Heart right ventricle (tissue), 16 donors: Measurements from ENCODE around the gene TFAM. TPM values are rescaled to one million over a fixed set of nuclear protein-coding genes. Genes with fewer than 3 reads are reported as not detected.

Experiments used
- ATAC-seq, 8 donors: fragments of 200-7000 bp; cut with Tn5 transposase; one replicate each; pipeline ENCODE4 v1.9.1; 2020; ENCODE audit warnings: mild to moderate bottlenecking in 8 of 8, moderate library complexity in 8 of 8, moderate number of reproducible peaks in 1 of 8
- DNase-seq, 2 donors: peaks; one replicate each; pipeline ENCODE4 v3.0.0-alpha.2; 2020
- H3K27ac ChIP-seq, 10 donors: fragments of 200-600 bp; sonication (generic) in 2 of 10; one replicate each; pipeline versions ENCODE4 v1.5.0 to v1.8.0; 2020 to 2022; ENCODE audit warnings: mild to moderate bottlenecking in 3 of 10
- H3K27me3 ChIP-seq, 7 donors: fragments of 200-600 bp; one replicate each; pipeline ENCODE4 v1.8.0; 2021 to 2022; ENCODE audit warnings: mild to moderate bottlenecking in 2 of 7
- H3K36me3 ChIP-seq, 9 donors: fragments of 200-600 bp; sonication (generic) in 1 of 9; one replicate each; pipeline versions ENCODE4 v1.5.0 to v1.8.0; 2020 to 2022; ENCODE audit warnings: mild to moderate bottlenecking in 2 of 9
- H3K4me1 ChIP-seq, 9 donors: fragments of 200-600 bp; sonication (generic) in 1 of 9; one replicate each; pipeline versions ENCODE4 v1.5.0 to v1.8.0; 2020 to 2022; ENCODE audit warnings: mild to moderate bottlenecking in 4 of 9
- H3K4me3 ChIP-seq, 10 donors: fragments of 200-600 bp; sonication (generic) in 2 of 10; one replicate each; pipeline versions ENCODE4 v1.5.0 to v1.8.0; 2020 to 2022; ENCODE audit warnings: mild to moderate bottlenecking in 7 of 10, moderate library complexity in 2 of 10
- H3K9me3 ChIP-seq, 11 donors: fragments of 200-600 bp in 10 of 11; sonication (generic) in 2 of 11; one replicate each; pipeline versions ENCODE4 v1.5.0 to v1.8.0; 2013 to 2022; ENCODE audit warnings: mild to moderate bottlenecking in 2 of 11, control low read depth in 1 of 11, moderate library complexity in 1 of 11
- WGBS, 2 donors: extraction: QIAGEN DNeasy Blood & Tissue Kit; methylation state at CpG; one replicate each; pipeline ENCODE4 v1.1.7; 2013; ENCODE audit warnings: inconsistent platforms in 1 of 2; 5-methylcytosine and 5-hydroxymethylcytosine counted together
- intact Hi-C, 10 donors: fragments of 100-400 bp; cut with DNase I; formaldehyde crosslinking; loops; one replicate each; pipeline versions ENCODE4 v1.11.1 to v1.14.2; 2022
- long read RNA-seq, 3 donors: library from polyadenylated mRNA; unstranded; transcript quantifications; one replicate each; pipeline ENCODE4 v2.0.0, GENCODE V29; 2020 to 2021
- polyA plus RNA-seq, 2 donors: library from polyadenylated mRNA; stranded (reverse); fragments of 200-250 nt; gene quantifications; one replicate each; pipeline ENCODE4 v1.2.3, GENCODE V29; 2013
- total RNA-seq, 10 donors: library from RNA; stranded (reverse); fragmentation: NEBNext Ultra II Directional in 3 of 10; extraction: Animal tissue kit (Norgen Biotek cat#: 25700) in 3 of 10; gene quantifications; one replicate each; pipeline versions ENCODE4 v1.2.1 to v1.2.4, GENCODE V29; 2021 to 2023
- TF ChIP-seq, protein P1 (sequence below), 9 donors: fragments of 200-600 bp; sonication (generic) in 2 of 9; IDR thresholded peaks; one replicate each; pipeline versions ENCODE4 v1.5.0 to v1.8.0; 2021 to 2022; ENCODE audit warnings: antibody characterized with exemption in 9 of 9, mild to moderate bottlenecking in 5 of 9, moderate library complexity in 1 of 9
- donor health status: Arrhythmogenic right ventricular cardiomyopathy.
- donor health status: ischemic (EF 13 %, LVEDD 7.1; RV severe dilation, severe dysfunction).
- donor health status: healthy with polysubstance abuse.
- donor health status: DM: no; HTN: yes; CAD: no.
- donor health status: DM: no; HTN: no; CAD: no.
- donor health status: ischemic (EF 25% LVEDD 6.9; RV normal size, moderate dysfunction).
- donor health status: ischemic (EF 25% LVEDD 5.7; RV mildly dilated, moderate dysfunction).
- donor health status: healthy.
- donor health status: DM: yes; HTN: yes; CAD: no.
- donor health status: Ischemic cardiomyopathy.
- donor health status: ischemic (EF 35%, LVEDD 5.7; RV mildly dilated, moderate dysfunction).
- donor health status: nonischemic (EF 11% LVEDD 7.7; RV severe dilation, severe dysfunction).
- donor health status: DM: yes; HTN: yes; CAD: no.
- donor health status: PGD.
- donor health status: ischemic (EF 29% LVEDD 5.4; RV normal size, mild dysfunction).
- donor health status: nonischemic (EF 23%, LVEDD 6.1; RV moderate dilation, normal function).

Gene TFAM
- 10 to 100 TPM; 23.7 to 36.5 (median 31.5) TPM for total RNA-seq
- polyA plus RNA-seq, result 1 to 10 TPM; 3.8 to 9.0 TPM
- long read RNA-seq, donor 1, full-length matches to known transcripts, result 15 of 19 reads
- long read RNA-seq, donor 1, partial matches to known transcripts, result 0 of 19 reads
- long read RNA-seq, donor 1, other reads (novel, unspliced or antisense), result 4 of 19 reads
- long read RNA-seq, donor 2, full-length matches to known transcripts, result 5 of 8 reads
- long read RNA-seq, donor 2, partial matches to known transcripts, result 1 of 8 reads
- long read RNA-seq, donor 2, other reads (novel, unspliced or antisense), result 2 of 8 reads
- long read RNA-seq, donor 3, full-length matches to known transcripts, result 11 of 16 reads
- long read RNA-seq, donor 3, partial matches to known transcripts, result 4 of 16 reads
- long read RNA-seq, donor 3, other reads (novel, unspliced or antisense), result 1 of 16 reads

DNA sequence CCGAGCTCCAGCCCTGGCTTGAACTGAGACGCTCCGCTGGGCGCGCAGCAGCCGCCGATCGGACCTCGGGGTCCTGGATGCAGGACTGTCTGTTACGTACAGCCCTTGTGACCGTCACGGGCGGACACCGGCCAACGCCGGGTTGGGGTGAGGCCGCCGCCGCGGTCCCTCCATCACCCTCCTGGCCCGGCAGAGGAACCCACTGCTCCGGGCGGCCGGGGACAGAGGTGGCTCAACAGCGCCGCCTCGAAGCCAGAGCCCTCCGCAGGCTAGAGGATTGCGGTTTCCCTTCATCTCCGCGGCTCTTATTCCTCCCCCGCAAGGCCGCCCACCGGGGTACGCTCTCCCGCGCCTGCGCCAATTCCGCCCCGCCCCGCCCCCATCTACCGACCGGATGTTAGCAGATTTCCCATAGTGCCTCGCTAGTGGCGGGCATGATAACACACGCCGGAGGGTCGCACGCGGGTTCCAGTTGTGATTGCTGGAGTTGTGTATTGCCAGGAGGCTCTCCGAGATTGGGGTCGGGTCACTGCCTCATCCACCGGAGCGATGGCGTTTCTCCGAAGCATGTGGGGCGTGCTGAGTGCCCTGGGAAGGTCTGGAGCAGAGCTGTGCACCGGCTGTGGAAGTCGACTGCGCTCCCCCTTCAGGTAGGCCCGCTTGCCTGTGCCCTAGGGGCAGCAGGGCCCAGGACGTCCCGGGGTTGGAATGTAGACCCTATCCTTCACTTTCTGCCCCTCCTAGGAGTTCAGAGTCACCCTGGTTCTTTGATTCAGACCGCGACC, at the start of gene TFAM:
Gene TFAM (plus strand): TSS at position 412 of the 785 bp plus-strand sequence. CDS start 138 bp downstream, at position 550.
- H3K27me3 ChIP-seq, result no peaks in the 10 kb centered on the region
- peaks cover 0 to 34% (median 22%) of the 10 kb centered on the region in 9 donors for H3K4me1 ChIP-seq
- peak; percentile 97 to 100 (median 99) for ATAC-seq
- TF ChIP-seq, protein P1, sequence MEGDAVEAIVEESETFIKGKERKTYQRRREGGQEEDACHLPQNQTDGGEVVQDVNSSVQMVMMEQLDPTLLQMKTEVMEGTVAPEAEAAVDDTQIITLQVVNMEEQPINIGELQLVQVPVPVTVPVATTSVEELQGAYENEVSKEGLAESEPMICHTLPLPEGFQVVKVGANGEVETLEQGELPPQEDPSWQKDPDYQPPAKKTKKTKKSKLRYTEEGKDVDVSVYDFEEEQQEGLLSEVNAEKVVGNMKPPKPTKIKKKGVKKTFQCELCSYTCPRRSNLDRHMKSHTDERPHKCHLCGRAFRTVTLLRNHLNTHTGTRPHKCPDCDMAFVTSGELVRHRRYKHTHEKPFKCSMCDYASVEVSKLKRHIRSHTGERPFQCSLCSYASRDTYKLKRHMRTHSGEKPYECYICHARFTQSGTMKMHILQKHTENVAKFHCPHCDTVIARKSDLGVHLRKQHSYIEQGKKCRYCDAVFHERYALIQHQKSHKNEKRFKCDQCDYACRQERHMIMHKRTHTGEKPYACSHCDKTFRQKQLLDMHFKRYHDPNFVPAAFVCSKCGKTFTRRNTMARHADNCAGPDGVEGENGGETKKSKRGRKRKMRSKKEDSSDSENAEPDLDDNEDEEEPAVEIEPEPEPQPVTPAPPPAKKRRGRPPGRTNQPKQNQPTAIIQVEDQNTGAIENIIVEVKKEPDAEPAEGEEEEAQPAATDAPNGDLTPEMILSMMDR (IDR thresholded peaks at IDR 0.05), result peak in 6 of 9 donors; percentile 52 to 74 (median 58)
- H3K4me3 ChIP-seq, result peak within 1 kb of the TSS; percentile 56 to 98 (median 85)
- WGBS, 2 donors, result 1% methylated on average over 63 to 65 of the region's 65 CpGs
- H3K9me3 ChIP-seq, result no peaks in the 10 kb centered on the region
- DNase-seq, result peak; percentile 97 to 98
- peaks cover 0 to 38% (median 24%) of the 10 kb centered on the region in 9 donors for H3K36me3 ChIP-seq
- intact Hi-C loops, result loop anchor here (1.0 to 10.0 kb wide), 7 partner anchors 48 to 210 kb away; partner anchors contain the start of gene UBE2D1 (in 9 of the 10)
- H3K27ac ChIP-seq, result peak within 1 kb of the TSS; percentile 57 to 98 (median 93)

DNA sequence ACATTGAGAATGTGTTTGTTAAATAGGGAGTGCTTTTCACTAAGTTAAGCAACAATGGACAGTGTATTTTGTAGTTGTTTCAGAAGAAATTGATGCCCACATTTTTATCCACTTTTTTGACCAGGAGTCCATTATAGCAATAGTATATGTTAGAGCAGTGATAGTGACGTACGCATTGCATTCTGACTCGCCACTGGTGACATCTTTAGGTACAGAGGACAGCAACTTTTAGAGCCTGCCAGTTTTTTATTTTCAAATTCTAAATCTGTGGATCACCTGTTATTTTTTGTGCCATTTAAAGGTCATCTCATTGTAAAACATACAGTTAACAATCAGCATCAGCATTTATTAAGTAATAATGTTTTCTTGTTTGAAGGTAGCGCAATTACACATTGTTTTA, 49.0 kb upstream of the TFAM start:
- peak overlapping the region in 8 of 10 donors; percentile 12 to 96 (median 94) for H3K27ac ChIP-seq
- H3K4me1 ChIP-seq, result peaks cover 0 to 64% (median 33%) of the 10 kb centered on the region in 9 donors
- H3K4me3 ChIP-seq, result peak overlapping the region; percentile 4 to 98 (median 91)
- no peak for DNase-seq
- intact Hi-C loops, result loop anchor here in 4 of 10 donors (5.0 to 10.0 kb wide), 2 partner anchors 49 to 51 kb away; partner anchors contain the start of gene TFAM (in 4 of the 4)
- H3K27me3 ChIP-seq, result no peaks in the 10 kb centered on the region
- WGBS, 2 donors, result 58 to 76% methylated on average over 4 of the region's 4 CpGs
- H3K36me3 ChIP-seq, result no peaks in the 10 kb centered on the region
- no peaks in the 10 kb centered on the region for H3K9me3 ChIP-seq
- TF ChIP-seq, protein P1 (IDR thresholded peaks at IDR 0.05), result no peak
- no peak for ATAC-seq

DNA sequence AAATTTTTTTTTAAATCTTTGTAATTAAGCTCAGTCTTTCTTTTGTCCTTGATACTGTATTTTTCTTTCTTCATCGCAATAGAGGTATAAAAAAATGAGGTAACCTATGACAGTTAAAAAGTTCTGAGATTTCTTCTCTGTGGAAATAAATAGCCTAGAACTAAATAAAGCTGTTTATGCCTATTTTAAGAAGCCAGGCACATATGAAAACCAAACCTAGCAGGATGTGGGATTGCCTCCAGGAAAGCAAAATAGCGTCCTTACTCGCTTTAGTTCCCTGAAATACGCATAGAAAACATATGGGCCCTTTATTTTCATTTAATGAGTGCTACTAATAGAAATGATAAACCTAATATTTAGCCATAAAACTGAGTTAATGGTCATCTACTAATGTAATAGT, 43.8 kb upstream of the TFAM start:
- TF ChIP-seq, protein P1 (IDR thresholded peaks at IDR 0.05), result no peak
- ATAC-seq (peak in 1 of 8 donors; percentile 49), DNase-seq (no peak)
- 28 to 37% methylated on average over 4 of the region's 4 CpGs for WGBS, 2 donors
- Histone ChIP-seq H3K27me3 (no peaks in the 10 kb centered on the region), H3K4me1 (peaks cover 6 to 78% (median 38%) of the 10 kb centered on the region in 9 donors), H3K27ac (peak overlapping the region in 6 of 10 donors; percentile 19 to 51 (median 32)), H3K9me3 (no peaks in the 10 kb centered on the region), H3K36me3 (peaks cover 0 to 4% (median 0%) of the 10 kb centered on the region in 9 donors), H3K4me3 (peak overlapping the region in 2 of 10 donors; percentile 5 to 10)
- intact Hi-C loops, result no loop called here

DNA sequence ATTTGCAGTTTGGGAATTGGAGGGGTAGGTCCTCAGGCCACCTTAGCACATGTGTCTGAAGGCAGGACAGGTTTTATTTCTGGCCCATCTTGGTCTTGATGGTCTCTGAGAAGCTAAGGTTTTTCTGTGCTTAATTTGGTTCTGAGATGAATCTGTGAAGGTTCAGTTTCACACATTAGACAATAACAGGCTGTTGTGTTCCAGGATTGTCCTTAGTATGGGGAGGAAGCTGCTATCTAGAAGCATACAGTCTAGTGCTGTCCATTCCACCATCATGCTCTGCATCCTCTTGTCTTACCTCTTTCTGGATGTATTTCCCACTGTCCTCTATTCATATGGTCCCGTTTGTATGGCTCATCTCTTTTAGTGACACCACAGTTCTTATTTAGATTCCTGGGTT, 43.3 kb upstream of the TFAM start:
- 56 to 61% methylated on average over 1 of the region's 1 CpG for WGBS, 2 donors
- ATAC-seq, result peak in 2 of 8 donors; percentile 25 to 46
- intact Hi-C loops, result no loop called here
- Histone ChIP-seq H3K4me1 (peaks cover 6 to 73% (median 33%) of the 10 kb centered on the region in 9 donors), H3K27me3 (no peaks in the 10 kb centered on the region), H3K4me3 (peak overlapping the region in 1 of 10 donors; percentile 10), H3K36me3 (peaks cover 0 to 7% (median 0%) of the 10 kb centered on the region in 9 donors), H3K9me3 (no peaks in the 10 kb centered on the region), H3K27ac (peak overlapping the region in 5 of 10 donors; percentile 19 to 51 (median 40))
- no peak for DNase-seq
- TF ChIP-seq, protein P1 (IDR thresholded peaks at IDR 0.05), result no peak
